CD4-positive, alpha-beta T cell treated with Interleukin-6 for 4 hours (primary cell): ENCODE measurements around the gene MORN5.

ENCODE experiments used
- DNase-seq: peaks from one replicate; pipeline ENCODE4 v3.0.0-alpha.2; 2020; ENCODE audit warnings: mixed read lengths

Gene MORN5

DNA sequence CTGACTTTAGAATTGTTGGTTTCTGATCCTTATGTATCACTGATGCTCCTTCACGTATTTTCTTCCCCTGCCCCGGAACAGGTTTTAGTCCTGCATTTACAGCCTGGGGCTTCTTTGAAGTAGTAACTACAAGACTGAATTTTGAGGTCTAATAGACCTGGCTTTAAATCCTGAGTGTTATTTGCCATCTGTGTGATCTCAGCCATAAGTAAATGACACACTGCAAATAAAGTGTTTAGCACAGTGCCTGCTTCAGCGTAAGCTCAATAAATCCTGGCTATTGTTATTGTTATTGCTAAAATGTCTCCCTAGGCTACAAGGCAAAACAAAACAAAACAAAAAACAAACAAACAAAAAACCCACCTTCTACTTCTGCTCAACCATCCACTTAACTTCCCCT lies 84.6 kb downstream of the MORN5 start:
- no peak for DNase-seq

DNA sequence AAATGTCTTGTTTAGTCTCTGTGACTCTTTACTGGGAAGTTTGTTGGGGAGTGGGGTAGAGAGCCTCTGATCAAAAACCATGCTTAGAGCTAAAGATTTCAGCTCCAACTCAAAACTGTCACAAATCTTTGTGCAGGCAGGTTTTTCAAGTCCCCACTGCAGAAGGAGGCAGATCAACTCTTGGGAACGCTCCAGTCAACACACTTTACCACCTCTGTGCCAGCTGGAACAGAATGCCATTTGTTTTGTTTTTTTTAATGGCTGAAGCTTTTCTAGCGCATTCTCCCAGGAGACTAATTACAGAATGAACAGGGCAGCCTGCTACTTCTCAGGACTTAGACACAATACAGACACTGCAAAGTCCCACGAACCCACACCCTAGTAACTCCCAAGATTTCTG lies 87.0 kb downstream of the MORN5 start:
- no peak for DNase-seq

DNA sequence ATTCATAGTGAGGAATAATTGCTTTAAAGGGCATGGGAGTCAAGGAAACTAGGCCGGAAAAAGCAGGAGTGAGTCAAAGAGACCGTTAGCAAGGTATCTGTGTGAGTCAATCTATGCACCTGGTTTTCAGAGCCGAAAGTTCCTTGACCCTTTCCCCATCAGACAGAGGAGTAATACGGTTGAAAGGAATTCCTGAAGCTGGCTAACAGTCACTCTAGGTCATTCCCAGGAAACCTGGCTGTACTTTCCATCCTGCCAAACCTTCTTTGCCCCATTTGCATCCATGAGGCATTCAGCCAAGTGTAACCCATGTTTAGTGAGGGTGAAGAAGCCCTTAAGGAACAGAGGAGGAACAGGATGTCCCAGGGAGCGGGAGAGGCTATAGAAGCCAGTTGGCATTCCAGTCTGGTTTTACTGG lies 88.7 kb downstream of the MORN5 start:
- no peak for DNase-seq
